Fibroblast of lung (primary cell): ENCODE data around the gene HMGA1.

ENCODE experiments used
- CTCF ChIP-seq, 2 donors: IDR thresholded peaks in 1 of 2; conservative IDR thresholded peaks in 1 of 2; 1 replicate in 1 of 2; 2 replicates in 1 of 2; pipeline ENCODE4 v1.5.1; 2011 to 2012; ENCODE audit warnings: low read length in 2 of 2, control low read depth in 1 of 2, inconsistent platforms in 1 of 2, low read depth in 1 of 2, mild to moderate bottlenecking in 1 of 2
- EZH2 ChIP-seq: IDR thresholded peaks from 2 replicates; pipeline ENCODE4 v1.5.1; 2012; ENCODE audit warnings: low read length, control low read depth, mild to moderate bottlenecking; ENCODE audit errors: missing control alignments

GRCh38 chr6:34213772-34214171 lies 22.9 kb upstream of the HMGA1 start:
- no peak for TF ChIP-seq EZH2
- TF ChIP-seq CTCF (conservative IDR thresholded peaks at IDR 0.05 in 1 of 2, IDR thresholded peaks at IDR 0.05 in 1 of 2; ENCODE audit: low read depth in 1 of 2, low read length in 2 of 2), result no peak
